Neuron (in vitro differentiated cells): ENCODE data around the gene ATP8A2.

Source experiments
- H2AFZ ChIP-seq: one replicate; pipeline ENCODE4 v1.6.1; 2013; ENCODE audit warnings: low read depth, mild to moderate bottlenecking, inconsistent platforms, low read length, moderate library complexity
- H3K27me3 ChIP-seq: one replicate; pipeline ENCODE4 v1.6.1; 2013; ENCODE audit warnings: low read length; ENCODE audit not compliant: insufficient read depth
- H3K36me3 ChIP-seq: one replicate; pipeline ENCODE4 v1.6.1; 2013; ENCODE audit warnings: low read length; ENCODE audit not compliant: insufficient read depth
- H3K4me1 ChIP-seq: one replicate; pipeline ENCODE4 v1.6.1; 2013; ENCODE audit warnings: low read length; ENCODE audit not compliant: insufficient read depth
- H3K4me3 ChIP-seq: 2 replicates; pipeline ENCODE4 v1.5.1; 2013; ENCODE audit warnings: mild to moderate bottlenecking, low read length, moderate library complexity
- H3K9me3 ChIP-seq: one replicate; pipeline ENCODE4 v1.6.1; 2013; ENCODE audit warnings: low read length

Gene ATP8A2

GRCh38 chr13:25729201-25729600, 357.4 kb downstream of the ATP8A2 start:
- Histone ChIP-seq H3K36me3 (no peaks in the 10 kb centered on the region), H2AFZ (no peak overlapping the region), H3K9me3 (no peaks in the 10 kb centered on the region), H3K4me3 (no peak overlapping the region), H3K27me3 (no peaks in the 10 kb centered on the region), H3K4me1 (no peaks in the 10 kb centered on the region)

- H3K4me3 ChIP-seq, result no peak overlapping the region
- no peaks in the 10 kb centered on the region for H3K27me3 ChIP-seq
- H3K9me3 ChIP-seq, result no peaks in the 10 kb centered on the region
- no peaks in the 10 kb centered on the region for H3K4me1 ChIP-seq
- H3K36me3 ChIP-seq, result no peaks in the 10 kb centered on the region
- no peak overlapping the region for H2AFZ ChIP-seq
These were observed 359.3 kb downstream of the ATP8A2 start for GRCh38 chr13:25731037-25731436.

GRCh38 chr13:25731536-25731935, 359.8 kb downstream of the ATP8A2 start:
- no peaks in the 10 kb centered on the region for H3K36me3 ChIP-seq
- no peaks in the 10 kb centered on the region for H3K27me3 ChIP-seq
- no peak overlapping the region for H3K4me3 ChIP-seq
- no peak overlapping the region for H2AFZ ChIP-seq
- H3K9me3 ChIP-seq, result no peaks in the 10 kb centered on the region
- H3K4me1 ChIP-seq, result no peaks in the 10 kb centered on the region

- Histone ChIP-seq H3K4me1 (no peaks in the 10 kb centered on the region), H3K9me3 (no peaks in the 10 kb centered on the region), H2AFZ (no peak overlapping the region)
These were observed 360.5 kb downstream of the ATP8A2 start for GRCh38 chr13:25732111-25732865.

GRCh38 chr13:25733001-25733491, 361.3 kb downstream of the ATP8A2 start:
- H3K9me3 ChIP-seq, result no peaks in the 10 kb centered on the region
- no peak overlapping the region for H2AFZ ChIP-seq
- no peaks in the 10 kb centered on the region for H3K4me1 ChIP-seq
- no peak overlapping the region for H3K4me3 ChIP-seq
- no peaks in the 10 kb centered on the region for H3K27me3 ChIP-seq
- no peaks in the 10 kb centered on the region for H3K36me3 ChIP-seq

More at GRCh38 chr13:25732111-25732865, 360.5 kb downstream of the ATP8A2 start:
- H3K4me3 ChIP-seq, result no peak overlapping the region
- H3K36me3 ChIP-seq, result no peaks in the 10 kb centered on the region
- H3K27me3 ChIP-seq, result no peaks in the 10 kb centered on the region

GRCh38 chr13:25733696-25734435, 362.1 kb downstream of the ATP8A2 start:
- Histone ChIP-seq H3K36me3 (no peaks in the 10 kb centered on the region), H3K27me3 (no peaks in the 10 kb centered on the region), H3K4me3 (no peak overlapping the region), H3K9me3 (no peaks in the 10 kb centered on the region), H2AFZ (no peak overlapping the region), H3K4me1 (no peaks in the 10 kb centered on the region)

GRCh38 chr13:25738342-25739196, 366.8 kb downstream of the ATP8A2 start:
- H3K4me3 ChIP-seq, result no peak overlapping the region
- H3K4me1 ChIP-seq, result no peaks in the 10 kb centered on the region
- no peaks in the 10 kb centered on the region for H3K36me3 ChIP-seq
- no peaks in the 10 kb centered on the region for H3K27me3 ChIP-seq
- no peak overlapping the region for H2AFZ ChIP-seq
- no peaks in the 10 kb centered on the region for H3K9me3 ChIP-seq

GRCh38 chr13:25739376-25739775, 367.6 kb downstream of the ATP8A2 start:
- no peak overlapping the region for H3K4me3 ChIP-seq
- H2AFZ ChIP-seq, result no peak overlapping the region
- no peaks in the 10 kb centered on the region for H3K36me3 ChIP-seq
- no peaks in the 10 kb centered on the region for H3K27me3 ChIP-seq
- H3K9me3 ChIP-seq, result no peaks in the 10 kb centered on the region
- H3K4me1 ChIP-seq, result no peaks in the 10 kb centered on the region

GRCh38 chr13:25741796-25742195, 370.0 kb downstream of the ATP8A2 start:
- Histone ChIP-seq H3K4me3 (no peak overlapping the region), H3K4me1 (no peaks in the 10 kb centered on the region), H3K27me3 (no peaks in the 10 kb centered on the region), H3K9me3 (no peaks in the 10 kb centered on the region), H3K36me3 (no peaks in the 10 kb centered on the region), H2AFZ (no peak overlapping the region)

- Histone ChIP-seq H3K4me3 (no peak overlapping the region), H2AFZ (no peak overlapping the region), H3K36me3 (no peaks in the 10 kb centered on the region), H3K4me1 (no peaks in the 10 kb centered on the region), H3K27me3 (no peaks in the 10 kb centered on the region), H3K9me3 (no peaks in the 10 kb centered on the region)
These were observed 370.4 kb downstream of the ATP8A2 start for GRCh38 chr13:25742220-25742619.

GRCh38 chr13:25743421-25743820, 371.6 kb downstream of the ATP8A2 start:
- no peaks in the 10 kb centered on the region for H3K9me3 ChIP-seq
- H3K4me3 ChIP-seq, result no peak overlapping the region
- no peaks in the 10 kb centered on the region for H3K4me1 ChIP-seq
- H3K36me3 ChIP-seq, result no peaks in the 10 kb centered on the region
- H3K27me3 ChIP-seq, result no peaks in the 10 kb centered on the region
- H2AFZ ChIP-seq, result no peak overlapping the region

GRCh38 chr13:25744178-25744577, 372.4 kb downstream of the ATP8A2 start:
- Histone ChIP-seq H3K4me3 (no peak overlapping the region), H3K4me1 (no peaks in the 10 kb centered on the region), H3K27me3 (no peaks in the 10 kb centered on the region), H3K36me3 (no peaks in the 10 kb centered on the region), H3K9me3 (no peaks in the 10 kb centered on the region), H2AFZ (no peak overlapping the region)

- Histone ChIP-seq H3K4me3 (no peak overlapping the region), H3K9me3 (no peaks in the 10 kb centered on the region), H3K27me3 (no peaks in the 10 kb centered on the region), H3K4me1 (no peaks in the 10 kb centered on the region), H3K36me3 (no peaks in the 10 kb centered on the region), H2AFZ (no peak overlapping the region)
These were observed 374.4 kb downstream of the ATP8A2 start for GRCh38 chr13:25746131-25746530.
